WI38 (cell line): ENCODE data around the gene HECW1.

Source experiments
- H3K4me3 ChIP-seq: 2 replicates; pipeline ENCODE4 v1.5.1; 2011; ENCODE audit warnings: low read depth, mild to moderate bottlenecking, control low read depth, low read length
- TF ChIP-seq, protein P1 (sequence below): IDR thresholded peaks from 2 replicates; pipeline ENCODE4 v1.5.1; 2012; ENCODE audit warnings: low read depth, mild to moderate bottlenecking, control low read depth, low read length

HECW1 gene

DNA sequence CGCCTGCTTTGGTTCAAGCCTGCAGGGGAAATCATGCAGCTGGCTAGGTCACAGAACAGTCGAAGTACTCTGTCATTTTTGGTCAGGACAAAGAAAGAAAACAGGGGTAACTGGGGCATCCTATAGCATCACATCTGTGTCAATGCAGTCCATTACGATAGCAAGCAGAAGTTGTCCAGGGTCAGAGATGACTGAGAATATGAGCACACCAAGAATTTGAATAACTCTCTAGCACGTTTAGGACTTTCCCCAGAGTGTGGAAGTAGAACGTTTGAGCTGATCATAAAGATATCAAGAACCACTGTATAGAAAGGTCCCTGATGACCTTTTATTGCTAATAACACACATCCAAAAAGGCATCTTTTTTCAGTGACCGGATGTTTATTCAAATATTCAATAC is 12.7 kb upstream of the HECW1 start:
- H3K4me3 ChIP-seq = no peak overlapping the region
- TF ChIP-seq, protein P1, sequence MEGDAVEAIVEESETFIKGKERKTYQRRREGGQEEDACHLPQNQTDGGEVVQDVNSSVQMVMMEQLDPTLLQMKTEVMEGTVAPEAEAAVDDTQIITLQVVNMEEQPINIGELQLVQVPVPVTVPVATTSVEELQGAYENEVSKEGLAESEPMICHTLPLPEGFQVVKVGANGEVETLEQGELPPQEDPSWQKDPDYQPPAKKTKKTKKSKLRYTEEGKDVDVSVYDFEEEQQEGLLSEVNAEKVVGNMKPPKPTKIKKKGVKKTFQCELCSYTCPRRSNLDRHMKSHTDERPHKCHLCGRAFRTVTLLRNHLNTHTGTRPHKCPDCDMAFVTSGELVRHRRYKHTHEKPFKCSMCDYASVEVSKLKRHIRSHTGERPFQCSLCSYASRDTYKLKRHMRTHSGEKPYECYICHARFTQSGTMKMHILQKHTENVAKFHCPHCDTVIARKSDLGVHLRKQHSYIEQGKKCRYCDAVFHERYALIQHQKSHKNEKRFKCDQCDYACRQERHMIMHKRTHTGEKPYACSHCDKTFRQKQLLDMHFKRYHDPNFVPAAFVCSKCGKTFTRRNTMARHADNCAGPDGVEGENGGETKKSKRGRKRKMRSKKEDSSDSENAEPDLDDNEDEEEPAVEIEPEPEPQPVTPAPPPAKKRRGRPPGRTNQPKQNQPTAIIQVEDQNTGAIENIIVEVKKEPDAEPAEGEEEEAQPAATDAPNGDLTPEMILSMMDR = no peak

DNA sequence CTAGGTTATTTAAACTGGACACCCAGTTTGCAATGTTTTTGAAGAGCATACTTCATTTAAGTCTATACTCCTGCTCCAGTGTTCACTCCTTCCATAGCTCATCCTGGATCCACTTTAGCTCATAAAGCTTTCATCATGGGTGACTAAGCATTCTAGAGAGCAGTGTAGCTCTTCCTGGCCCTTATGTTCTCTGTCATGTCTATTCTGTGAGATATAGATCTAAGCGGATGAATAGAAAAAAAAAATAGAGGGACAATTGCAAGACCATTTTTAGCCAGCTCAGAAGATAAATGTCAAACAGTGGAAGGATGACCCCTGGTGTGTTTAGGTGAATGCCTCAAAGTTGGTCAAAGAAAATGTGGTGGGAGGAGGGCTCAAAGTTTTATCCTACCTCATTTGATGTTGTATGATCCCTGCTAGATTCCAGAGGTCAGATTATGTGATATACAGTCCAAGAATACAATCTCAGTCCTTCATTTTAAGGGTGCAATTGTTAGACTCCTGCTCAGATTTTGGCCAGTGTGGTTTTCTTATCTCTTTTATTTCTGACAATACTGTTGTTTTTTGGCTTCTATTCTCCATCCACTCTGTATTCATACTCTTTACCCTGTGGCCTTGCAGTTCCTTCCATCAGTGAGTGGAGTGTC is 7.5 kb upstream of the HECW1 start:
- TF ChIP-seq, protein P1 = no peak
- H3K4me3 ChIP-seq = no peak overlapping the region

DNA sequence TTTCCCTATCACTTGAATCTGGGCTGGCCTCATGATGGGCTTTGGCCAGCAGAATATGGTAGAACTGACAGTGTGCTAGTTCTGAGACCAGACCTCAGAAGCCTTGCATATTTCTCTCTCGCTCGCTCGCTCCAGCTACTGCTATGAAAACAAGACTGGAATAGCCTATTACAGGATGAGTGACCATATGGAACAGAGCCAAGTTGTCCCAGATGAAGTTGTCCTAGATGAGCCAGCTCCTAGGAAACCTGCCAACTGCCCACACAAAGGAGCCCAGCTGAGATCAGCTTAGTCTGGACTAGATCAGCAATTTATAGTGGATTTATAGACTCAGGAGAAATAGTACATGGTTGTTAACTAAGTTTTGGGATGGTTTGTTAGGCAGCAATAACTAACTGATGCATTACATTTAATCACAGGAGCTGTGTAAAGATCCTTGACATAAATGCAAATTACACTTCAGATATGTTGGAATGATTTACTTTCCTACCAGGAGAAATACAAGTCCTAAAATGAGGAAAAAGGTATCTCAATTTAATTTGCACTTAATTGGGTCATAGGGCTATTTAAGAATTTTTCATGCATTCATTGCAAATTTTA is 6.8 kb upstream of the HECW1 start:
- H3K4me3 ChIP-seq = no peak overlapping the region
- TF ChIP-seq, protein P1 = no peak

DNA sequence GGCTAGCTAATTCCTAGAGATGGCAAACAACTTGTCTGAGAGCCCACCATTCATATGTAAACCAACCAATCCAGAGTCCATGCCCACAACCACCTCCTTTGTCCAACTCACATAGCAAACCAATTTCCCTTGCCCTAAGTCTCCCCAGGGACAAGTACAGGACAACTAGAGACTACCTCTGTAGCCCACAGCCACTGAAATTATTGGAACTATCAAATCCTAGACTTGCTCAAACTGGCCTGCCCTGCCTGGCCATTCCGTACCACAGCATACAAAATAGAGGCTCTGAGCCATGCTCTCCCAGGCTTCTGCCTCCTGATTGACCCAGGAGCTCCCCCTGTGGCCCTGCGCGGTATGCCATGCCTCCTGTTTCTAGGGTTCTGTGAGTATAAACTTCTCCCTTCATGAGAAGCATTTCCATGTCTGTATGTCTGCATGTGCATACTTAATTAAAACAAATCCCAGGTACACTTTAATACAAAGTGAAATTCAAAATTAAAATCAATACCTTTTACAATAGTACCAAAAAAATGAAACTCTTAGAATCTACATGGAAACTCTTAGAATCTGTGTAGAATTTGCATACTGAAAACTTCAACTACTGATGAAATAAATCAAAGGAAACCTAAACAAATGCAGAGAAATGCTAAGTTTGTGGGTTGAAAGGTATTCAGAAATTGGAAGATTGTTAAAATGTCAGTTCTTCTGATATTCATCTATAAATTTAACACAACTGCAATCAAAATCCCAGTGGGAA is 4.0 kb upstream of the HECW1 start:
- TF ChIP-seq, protein P1 = peak; percentile 98
- no peak overlapping the region for H3K4me3 ChIP-seq

DNA sequence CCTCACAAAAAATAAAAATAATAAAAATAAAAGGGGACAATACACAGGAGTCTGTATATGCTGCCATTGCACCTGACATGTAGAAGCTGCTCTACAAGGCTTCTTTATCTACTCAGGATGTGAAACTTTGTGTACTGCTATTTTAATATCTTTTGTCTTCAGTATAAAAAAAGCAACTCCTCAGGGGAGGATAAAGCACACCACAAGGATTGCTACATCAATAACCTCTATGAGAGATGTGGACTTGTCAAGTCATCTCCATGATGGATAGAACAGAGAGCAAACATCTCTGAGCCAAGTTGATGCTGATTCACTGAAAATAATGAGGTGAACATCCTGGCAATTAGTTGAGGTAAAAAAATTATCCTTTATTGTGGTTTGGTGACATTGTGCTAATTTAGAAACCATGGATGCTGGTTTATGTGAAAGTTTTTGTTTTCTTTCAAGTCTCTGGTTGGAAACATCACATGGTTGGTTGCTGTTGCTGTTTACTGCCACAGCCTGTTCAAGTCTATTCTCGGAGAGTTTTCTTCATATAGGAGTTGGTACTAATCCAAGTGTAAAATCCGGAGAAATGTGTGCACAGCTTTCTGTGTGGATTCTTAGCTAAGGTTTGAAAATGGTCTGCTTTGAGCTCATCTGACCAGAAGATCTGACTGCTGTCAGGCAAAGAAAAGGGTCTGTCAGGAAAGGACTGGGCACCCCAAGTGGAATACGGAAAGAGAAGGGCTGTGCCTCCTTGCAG is 1.5 kb upstream of the HECW1 start:
- H3K4me3 ChIP-seq = peak overlapping the region; percentile 64
- TF ChIP-seq, protein P1 = no peak

DNA sequence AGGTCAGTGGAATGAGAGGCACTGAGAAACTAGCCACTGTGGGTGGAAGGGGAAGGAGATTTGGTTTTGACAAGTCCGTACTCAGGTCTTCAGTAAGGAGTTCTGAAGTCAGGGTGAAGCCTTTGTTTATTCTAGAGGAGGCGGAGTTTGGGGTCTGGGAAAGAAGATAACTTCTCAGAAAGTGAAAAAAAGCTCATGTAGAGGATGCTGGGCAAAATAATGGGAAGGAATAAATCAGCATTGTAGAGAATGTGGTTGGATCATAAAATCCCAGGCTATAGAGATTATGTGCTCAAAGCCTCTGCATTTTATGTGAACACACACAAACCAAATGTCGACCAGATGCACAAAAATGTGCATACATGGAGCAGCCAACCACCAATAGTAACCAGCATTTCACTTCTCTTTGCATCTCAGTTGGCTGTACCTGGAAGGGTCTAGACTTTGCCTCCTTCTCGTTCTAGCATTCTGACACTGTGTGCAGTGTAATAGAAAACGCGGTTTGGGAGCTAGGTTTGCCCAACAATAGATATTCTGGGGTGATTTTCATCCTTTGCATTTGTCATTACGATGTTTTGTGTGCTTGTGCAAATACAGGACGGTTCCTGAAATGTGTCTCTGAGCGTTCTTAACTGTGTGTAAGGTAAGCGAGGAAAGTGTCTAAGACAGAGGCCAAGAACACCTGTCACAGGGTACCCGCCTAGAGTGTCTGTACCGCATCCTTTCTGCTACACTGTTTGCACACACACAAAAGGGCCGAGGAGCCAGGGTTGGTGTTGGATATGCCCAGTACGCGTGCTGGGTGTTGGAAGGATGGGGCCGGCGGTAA is 603 bp upstream of the HECW1 start:
- peak overlapping the region; percentile 64 for H3K4me3 ChIP-seq
- TF ChIP-seq, protein P1 = no peak
